Left cardiac atrium (tissue), 4 donors: ENCODE measurements around the gene CLCF1. TPM values are rescaled to one million over a fixed set of nuclear protein-coding genes. Genes with fewer than 3 reads are reported as not detected.
A peak's percentile ranks its signal among the peaks of the same experiment; 100 is the strongest.
"Not testable (repeated sequence)": the region's sequence is repeated elsewhere in the genome, so short reads cannot be mapped to it uniquely, and the experiment has no call there.

ENCODE experiments used
- ATAC-seq, 2 donors: fragments of 200-7000 bp; cut with Tn5 transposase; one replicate each; pipeline ENCODE4 v1.9.1; 2020; ENCODE audit warnings: mild to moderate bottlenecking in 2 of 2, moderate library complexity in 2 of 2
- DNase-seq: peaks from one replicate; pipeline ENCODE4 v3.0.0-alpha.2; 2020
- intact Hi-C, 2 donors: fragments of 100-400 bp; cut with DNase I; formaldehyde crosslinking; loops; one replicate each; pipeline versions ENCODE4 v1.14.1 to v1.15.1; 2022 to 2023
- total RNA-seq, 2 donors: library from RNA; stranded (reverse); fragmentation: NEBNext Ultra II Directional; extraction: Animal tissue kit (Norgen Biotek cat#: 25700); gene quantifications; one replicate each; pipeline ENCODE4 v1.2.1, GENCODE V29; 2021
- donor health status: DM: no; HTN: yes; CAD: no.
- donor health status: DM: no; HTN: yes; CAD: no; lungs with severe emphysema.
- donor health status: DM: yes; HTN: yes; CAD: no.
- donor health status: Dilated cardiomyopathy.

CLCF1 gene
- total RNA-seq, 2 donors from 2014 or later = 1.1 to 4.6 TPM

- DNase-seq = no peak
- intact Hi-C loops = no loop called here
- no peak for ATAC-seq
Measured at GRCh38 chr11:67320011-67320410, 53.4 kb downstream of the CLCF1 start.

GRCh38 chr11:67318876-67319275 is 54.5 kb downstream of the CLCF1 start:
- DNase-seq, ATAC-seq: not testable (repeated sequence)
- intact Hi-C loops = loop anchor here in 1 of 2 donors (5.0 kb wide), 1 partner anchor 237 kb away; no protein-coding TSS in a partner anchor

- intact Hi-C loops = loop anchor here (1.0 to 5.0 kb wide), 4 partner anchors 49 to 236 kb away; partner anchors contain the start of gene GRK2 (in 1 of the 2)
- ATAC-seq (peak; percentile 19 to 27), DNase-seq (no peak)
Measured at GRCh38 chr11:67317888-67318555, 55.4 kb downstream of the CLCF1 start.

DNA sequence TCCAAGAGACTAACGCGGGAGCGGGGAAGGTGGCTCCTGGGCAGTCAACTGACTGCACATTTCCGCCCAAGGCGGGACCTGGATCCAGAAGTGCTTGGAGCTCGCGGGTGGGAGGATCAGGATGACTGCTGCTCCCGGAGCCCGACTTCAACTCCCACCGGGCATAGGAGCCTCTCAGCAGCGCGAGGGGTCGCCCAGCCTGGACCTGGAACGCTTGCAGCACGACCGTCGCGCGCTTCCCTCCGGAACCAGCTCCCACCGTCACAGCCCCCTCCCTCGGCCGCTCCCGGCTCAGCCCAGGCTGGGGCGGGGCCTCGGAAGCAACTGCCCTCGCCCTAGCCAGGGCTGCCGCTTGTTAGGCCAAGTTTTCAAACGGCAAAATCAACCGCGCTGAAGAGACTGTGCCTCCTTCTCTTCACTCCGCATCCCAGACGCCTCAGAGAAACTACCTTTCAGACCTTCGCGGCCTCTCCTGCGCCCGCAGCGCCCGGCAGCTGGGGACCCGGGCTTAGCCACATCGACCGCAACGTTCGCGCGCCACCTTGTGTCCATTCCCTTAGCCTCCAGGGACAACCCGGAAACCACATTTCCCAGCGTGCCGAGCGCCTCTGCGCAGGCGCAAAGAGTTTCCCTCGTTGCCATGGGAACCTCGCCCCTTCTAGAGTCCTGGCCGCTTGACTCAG is 56.1 kb downstream of the CLCF1 start:
- ATAC-seq = peak; percentile 93 to 94
- DNase-seq = peak; percentile 97
- intact Hi-C loops = loop anchor here (1.0 to 5.0 kb wide), 4 partner anchors 49 to 235 kb away; partner anchors contain the start of gene GRK2 (in 1 of the 2)

DNA sequence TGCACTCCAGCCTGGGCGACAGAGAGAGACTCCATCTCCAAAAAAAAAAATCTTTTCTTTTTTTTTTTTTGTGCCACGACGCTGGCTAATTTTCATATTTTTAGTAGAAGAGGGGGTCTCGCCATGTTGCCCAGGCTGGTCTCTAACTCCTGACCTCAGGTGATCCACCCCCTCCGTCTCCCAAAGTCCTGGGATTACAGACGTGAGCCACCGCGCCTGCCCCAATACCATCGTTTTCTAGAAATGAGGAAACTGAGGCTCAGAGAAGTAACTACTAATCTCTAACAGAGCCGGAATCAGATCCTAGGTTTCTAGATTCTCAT is 56.6 kb downstream of the CLCF1 start:
- intact Hi-C loops = loop anchor here (1.0 to 5.0 kb wide), 4 partner anchors 48 to 235 kb away; partner anchors contain the start of gene GRK2 (in 1 of the 2)
- no peak for DNase-seq
- no peak for ATAC-seq

DNA sequence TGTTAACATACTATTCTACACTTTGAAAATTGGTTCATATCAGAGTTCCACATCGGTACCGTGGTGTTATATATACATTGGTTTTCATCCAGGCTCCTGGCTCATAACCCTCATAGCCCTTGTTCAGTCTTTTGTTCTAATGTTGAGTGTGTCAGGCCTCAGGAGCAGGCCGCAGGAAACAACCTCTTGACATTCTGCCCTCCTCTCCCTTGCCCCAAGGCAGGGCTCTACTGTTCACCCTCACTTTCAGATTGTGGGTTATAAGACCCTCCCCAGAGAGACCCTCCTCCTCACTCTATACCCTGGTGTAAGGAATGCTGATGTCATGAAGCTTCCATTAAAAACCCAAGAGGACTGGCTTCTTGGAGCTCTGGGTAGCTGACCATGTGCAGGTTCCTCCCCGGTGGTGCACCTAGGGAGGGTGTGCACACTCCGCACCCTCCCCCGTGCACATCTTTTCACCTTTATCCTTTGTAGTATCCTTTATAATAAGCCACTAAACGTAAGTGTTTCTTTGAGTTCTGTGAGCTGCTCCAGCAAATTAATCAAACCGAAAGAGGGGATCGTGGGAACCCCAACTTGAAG is 58.0 kb downstream of the CLCF1 start:
- ATAC-seq (no peak), DNase-seq (no peak)
- intact Hi-C loops = loop anchor here in 1 of 2 donors (5.0 kb wide), 1 partner anchor 233 kb away; no protein-coding TSS in a partner anchor

DNA sequence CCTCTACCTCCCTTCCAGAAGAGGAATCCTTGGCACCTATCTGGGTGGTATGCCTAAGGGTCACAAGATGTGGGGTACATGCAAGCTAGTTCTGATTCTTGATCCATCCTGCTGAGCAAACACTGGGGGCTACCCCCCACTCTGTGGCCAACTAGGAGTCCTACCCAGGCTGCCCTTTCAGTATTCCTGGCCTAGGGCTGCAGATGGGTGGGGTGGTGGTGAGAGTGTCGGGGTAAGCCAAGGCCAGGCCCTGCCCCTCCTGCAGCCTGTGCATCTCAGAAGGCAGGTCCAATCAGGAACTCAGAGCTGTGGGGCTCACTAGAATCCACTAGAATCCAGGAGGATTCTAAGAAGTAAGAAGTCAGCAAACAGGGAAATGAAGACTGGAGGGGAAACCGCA is 59.2 kb downstream of the CLCF1 start:
- intact Hi-C loops = no loop called here

More for the DNA sequence above, 59.2 kb downstream of the CLCF1 start:
- DNase-seq (no peak), ATAC-seq (no peak)

Other genes starting within 250 kb of the CLCF1 start
- gene GRK2, start 107.1 kb downstream of the CLCF1 start, total RNA-seq = 10 to 100 TPM; 51.6 to 52.6 TPM
- 10 to 100 TPM; 22.1 to 22.6 TPM for gene ANKRD13D, start 84.3 kb downstream of the CLCF1 start, total RNA-seq
- 10 to 100 TPM; 18.1 to 22.2 TPM for gene SSH3, start 70.1 kb downstream of the CLCF1 start, total RNA-seq
- gene POLD4, start 20.1 kb downstream of the CLCF1 start, total RNA-seq = 10 to 100 TPM; 54.5 to 59.3 TPM
- gene RAD9A, start 18.4 kb upstream of the CLCF1 start, total RNA-seq = 1 to 10 TPM; 6.2 to 9.0 TPM
- 10 to 100 TPM; 86.7 to 94.1 TPM for gene PPP1CA, start 28.3 kb upstream of the CLCF1 start, total RNA-seq
- 1 to 10 TPM; 2.4 to 2.8 TPM for gene TBC1D10C, start 30.5 kb upstream of the CLCF1 start, total RNA-seq
- 10 to 100 TPM in 1 of 2 donors, 1 to 10 TPM in 1; 6.6 to 11.9 TPM for gene CARNS1, start 42.1 kb upstream of the CLCF1 start, total RNA-seq
- 10 to 100 TPM; 25.5 to 31.0 TPM for gene RPS6KB2, start 54.9 kb upstream of the CLCF1 start, total RNA-seq
- 1 to 10 TPM; 1.8 to 4.7 TPM for gene PTPRCAP, start 64.1 kb upstream of the CLCF1 start, total RNA-seq
- 10 to 100 TPM; 35.4 to 40.7 TPM for gene CORO1B, start 69.9 kb upstream of the CLCF1 start, total RNA-seq
- gene GPR152, start 79.1 kb upstream of the CLCF1 start, total RNA-seq = not detected
- 1 to 10 TPM; 1.2 to 1.3 TPM for gene CABP4, start 81.8 kb upstream of the CLCF1 start, total RNA-seq
- 10 to 100 TPM; 50.5 to 58.1 TPM for gene TMEM134, start 95.7 kb upstream of the CLCF1 start, total RNA-seq
- gene AIP, start 109.4 kb upstream of the CLCF1 start, total RNA-seq = 10 to 100 TPM; 50.5 to 51.2 TPM
- gene PITPNM1, start 131.8 kb upstream of the CLCF1 start, total RNA-seq = 10 to 100 TPM; 27.7 to 34.7 TPM
- 10 to 100 TPM; 44.8 to 60.9 TPM for gene CDK2AP2, start 134.6 kb upstream of the CLCF1 start, total RNA-seq
- gene CABP2, start 149.8 kb upstream of the CLCF1 start, total RNA-seq = not detected
- gene GSTP1, start 210.2 kb upstream of the CLCF1 start, total RNA-seq = 100 to 1,000 TPM; 314 to 337 TPM
- gene NDUFV1, start 233.3 kb upstream of the CLCF1 start, total RNA-seq = 100 to 1,000 TPM; 422 to 434 TPM